Small intestine (tissue), 7 donors: ENCODE results near the gene USHBP1. TPM values are rescaled to one million over a fixed set of nuclear protein-coding genes. Genes with fewer than 3 reads are reported as not detected.
A peak's percentile ranks its signal among the peaks of the same experiment; 100 is the strongest.

ENCODE experiments used
- DNase-seq, 2 donors: peaks; one replicate each; pipeline versions ENCODE4 v3.0.0 to v3.0.0-alpha.2; 2013
- FAIRE-seq: peaks from 2 replicates; lab custom pipeline; 2012; peaks lifted over from hg19 to GRCh38; lab: Jason Lieb, UNC
- H3K27ac ChIP-seq, 3 donors: one replicate each; pipeline ENCODE4 v1.5.1; 2013; ENCODE audit warnings: low read length in 2 of 3, mild to moderate bottlenecking in 2 of 3, control low read depth in 1 of 3, inconsistent platforms in 1 of 3, low read depth in 1 of 3, moderate library complexity in 1 of 3
- H3K27me3 ChIP-seq, 3 donors: one replicate each; pipeline ENCODE4 v1.6.1; 2013; ENCODE audit warnings: low read length in 3 of 3, inconsistent platforms in 1 of 3; ENCODE audit not compliant: control insufficient read depth in 3 of 3, insufficient read depth in 3 of 3
- H3K36me3 ChIP-seq, 3 donors: one replicate each; pipeline ENCODE4 v1.6.1; 2013; ENCODE audit warnings: low read length in 3 of 3, inconsistent platforms in 1 of 3, low read depth in 1 of 3, mild to moderate bottlenecking in 1 of 3, moderate library complexity in 1 of 3; ENCODE audit not compliant: control insufficient read depth in 3 of 3, insufficient read depth in 2 of 3
- H3K4me1 ChIP-seq, 3 donors: one replicate each; pipeline ENCODE4 v1.6.1; 2013; ENCODE audit warnings: low read length in 2 of 3, inconsistent platforms in 1 of 3, low read depth in 1 of 3, mild to moderate bottlenecking in 1 of 3, moderate library complexity in 1 of 3; ENCODE audit not compliant: control insufficient read depth in 3 of 3, insufficient read depth in 2 of 3
- H3K4me3 ChIP-seq, 3 donors: one replicate each; pipeline ENCODE4 v1.5.1; 2013; ENCODE audit warnings: low read length in 3 of 3, control low read depth in 1 of 3, inconsistent platforms in 1 of 3, low read depth in 1 of 3, mild to moderate bottlenecking in 1 of 3, moderate library complexity in 1 of 3
- H3K9me3 ChIP-seq, 2 donors: one replicate each; pipeline ENCODE4 v1.6.1; 2013; ENCODE audit warnings: low read depth in 1 of 2, low read length in 1 of 2; ENCODE audit not compliant: control insufficient read depth in 2 of 2, insufficient read depth in 1 of 2
- WGBS, 3 donors: extraction: QIAGEN DNeasy Blood & Tissue Kit; methylation state at CpG; one replicate each; pipeline ENCODE4 v1.1.7; 2013; 5-methylcytosine and 5-hydroxymethylcytosine counted together
- polyA plus RNA-seq, 4 donors: library from polyadenylated mRNA; stranded (reverse) in 3 of 4; unstranded in 1 of 4; fragments of 200-250 nt in 3 of 4; fragments of 120-200 nt in 1 of 4; gene quantifications; one replicate each; pipeline versions ENCODE4 v1.2.1 to v1.2.3, GENCODE V29; 2013
- donor health status: healthy with polysubstance abuse.
- donor health status: control.
- donor health status: control.
- donor health status: Bipolar disorder and iron deficiency.
- donor health status: healthy.

The USHBP1 gene
- polyA plus RNA-seq, 4 donors = 1.4 to 4.7 (median 2.0) TPM; not detected in 1

- no peak overlapping the region for H3K4me3 ChIP-seq
- 68 to 88% (median 72%) methylated on average over 10 of the region's 10 CpGs for WGBS, 3 donors
- H3K27ac ChIP-seq = no peak overlapping the region
- peaks cover 0 to 22% (median 3%) of the 10 kb centered on the region in 3 donors for H3K4me1 ChIP-seq
- DNase-seq = no peak
- peaks cover 0 to 25% (median 3%) of the 10 kb centered on the region in 3 donors for H3K36me3 ChIP-seq
- no peaks in the 10 kb centered on the region for H3K9me3 ChIP-seq
- H3K27me3 ChIP-seq = no peaks in the 10 kb centered on the region
- FAIRE-seq = no peak
These were observed 39.5 kb downstream of the USHBP1 start for GRCh38 chr19:17225053-17225452.

DNA sequence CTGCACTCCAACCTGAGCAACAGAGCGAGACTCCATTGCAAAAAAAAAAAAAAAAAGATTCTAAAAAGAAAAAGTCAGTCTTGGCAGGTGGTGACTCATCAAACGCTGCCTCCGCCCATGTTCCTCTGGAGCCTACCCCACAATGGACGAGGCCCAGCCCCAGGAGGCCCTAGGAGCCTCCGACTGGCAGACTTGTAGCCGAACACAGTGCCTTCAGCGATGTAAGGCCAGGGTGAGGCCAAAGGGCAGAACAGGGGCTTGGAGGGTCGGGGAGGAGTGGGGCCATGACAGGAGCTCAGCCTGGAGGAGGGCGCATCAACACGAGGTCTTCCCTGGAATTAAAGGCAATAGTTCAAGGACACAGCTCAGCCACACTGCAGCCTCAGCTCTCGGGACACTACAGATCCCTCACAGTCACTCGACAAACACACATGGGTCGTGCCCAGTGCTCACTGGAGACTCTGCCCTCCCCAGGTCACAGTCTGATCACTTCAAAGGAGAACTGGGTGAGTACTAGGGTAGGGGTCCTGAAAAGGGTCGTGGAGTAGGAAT lies 44.3 kb downstream of the USHBP1 start:
- no peak for FAIRE-seq
- Histone ChIP-seq H3K9me3 (no peaks in the 10 kb centered on the region), H3K36me3 (peaks cover 0 to 33% (median 0%) of the 10 kb centered on the region in 3 donors), H3K4me1 (peaks cover 0 to 12% (median 0%) of the 10 kb centered on the region in 3 donors), H3K27ac (peak overlapping the region in 1 of 3 donors; percentile 7), H3K27me3 (no peaks in the 10 kb centered on the region), H3K4me3 (no peak overlapping the region)
- 12 to 40% (median 28%) methylated on average over 14 of the region's 14 CpGs for WGBS, 3 donors
- DNase-seq = peak; percentile 67 to 70

DNA sequence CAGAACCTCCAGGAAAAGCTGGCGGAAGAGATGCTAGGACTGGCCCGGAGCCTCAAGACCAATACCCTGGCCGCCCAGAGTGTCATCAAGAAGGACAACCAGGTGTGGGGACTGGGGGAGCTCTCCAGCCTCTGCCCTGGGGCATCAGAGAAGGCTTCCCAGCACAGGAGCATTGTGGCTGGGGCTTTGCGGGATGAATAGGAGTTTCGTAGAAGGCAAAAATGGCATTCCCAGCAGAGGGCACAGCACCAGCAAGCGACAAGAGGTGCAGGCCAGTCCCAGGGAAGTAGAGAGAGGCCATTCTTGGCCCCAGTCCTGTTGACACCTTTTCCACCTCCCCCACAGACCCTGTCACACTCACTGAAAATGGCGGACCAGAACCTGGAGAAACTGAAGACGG lies 45.3 kb downstream of the USHBP1 start:
- H3K9me3 ChIP-seq = no peaks in the 10 kb centered on the region
- 98 to 99% (median 99%) methylated on average over 8 of the region's 8 CpGs for WGBS, 3 donors
- no peak overlapping the region for H3K27ac ChIP-seq
- FAIRE-seq = no peak
- H3K27me3 ChIP-seq = no peaks in the 10 kb centered on the region
- peaks cover 0 to 33% (median 0%) of the 10 kb centered on the region in 3 donors for H3K36me3 ChIP-seq
- DNase-seq = no peak
- H3K4me1 ChIP-seq = peaks cover 0 to 17% (median 0%) of the 10 kb centered on the region in 3 donors
- no peak overlapping the region for H3K4me3 ChIP-seq

DNA sequence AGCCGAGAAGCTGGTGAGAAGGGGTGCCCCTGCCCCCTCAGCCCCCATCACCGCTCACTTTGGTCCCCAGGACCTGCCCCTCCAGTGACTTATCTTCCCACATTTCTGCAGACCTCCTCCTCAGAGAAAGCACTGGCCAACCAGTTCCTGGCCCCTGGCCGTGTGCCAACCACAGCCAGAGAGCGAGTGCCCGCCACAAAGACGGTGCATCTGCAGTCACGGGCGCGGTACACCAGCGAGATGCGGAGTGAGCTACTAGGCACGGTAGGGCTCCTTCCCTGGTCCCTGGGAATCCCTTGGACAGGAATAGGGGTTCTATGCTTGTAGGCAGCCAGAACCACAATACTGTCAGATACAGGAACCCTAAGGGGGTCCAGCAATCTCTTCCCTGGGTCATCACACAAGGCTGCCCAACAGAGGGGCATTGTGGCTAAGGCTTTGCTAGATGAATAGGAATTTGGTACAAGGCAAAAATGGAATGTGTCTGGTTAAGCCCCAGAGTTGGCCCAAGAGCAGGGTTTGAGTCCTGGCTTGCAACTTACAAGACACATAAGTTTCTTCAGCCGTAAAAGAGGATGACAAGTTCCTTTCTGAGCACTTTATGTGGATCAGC lies 48.4 kb downstream of the USHBP1 start:
- no peak overlapping the region for H3K27ac ChIP-seq
- no peaks in the 10 kb centered on the region for H3K27me3 ChIP-seq
- peaks cover 2 to 52% (median 11%) of the 10 kb centered on the region in 3 donors for H3K36me3 ChIP-seq
- no peak for DNase-seq
- H3K4me1 ChIP-seq = peaks cover 0 to 18% (median 0%) of the 10 kb centered on the region in 3 donors
- FAIRE-seq = no peak
- H3K9me3 ChIP-seq = no peaks in the 10 kb centered on the region
- 79 to 83% (median 79%) methylated on average over 13 of the region's 13 CpGs for WGBS, 3 donors
- H3K4me3 ChIP-seq = peak overlapping the region in 1 of 3 donors; percentile 90

GRCh38 chr19:17215127-17215971 lies 49.2 kb downstream of the USHBP1 start, which contains the start of gene USE1:
USE1 (plus strand) TSS chr19:17215357; CDS start chr19:17215406, 49 bp downstream.
- Histone ChIP-seq H3K4me1 (peaks cover 0 to 14% (median 0%) of the 10 kb centered on the region in 3 donors), H3K36me3 (peaks cover 4 to 58% (median 11%) of the 10 kb centered on the region in 3 donors)

DNA sequence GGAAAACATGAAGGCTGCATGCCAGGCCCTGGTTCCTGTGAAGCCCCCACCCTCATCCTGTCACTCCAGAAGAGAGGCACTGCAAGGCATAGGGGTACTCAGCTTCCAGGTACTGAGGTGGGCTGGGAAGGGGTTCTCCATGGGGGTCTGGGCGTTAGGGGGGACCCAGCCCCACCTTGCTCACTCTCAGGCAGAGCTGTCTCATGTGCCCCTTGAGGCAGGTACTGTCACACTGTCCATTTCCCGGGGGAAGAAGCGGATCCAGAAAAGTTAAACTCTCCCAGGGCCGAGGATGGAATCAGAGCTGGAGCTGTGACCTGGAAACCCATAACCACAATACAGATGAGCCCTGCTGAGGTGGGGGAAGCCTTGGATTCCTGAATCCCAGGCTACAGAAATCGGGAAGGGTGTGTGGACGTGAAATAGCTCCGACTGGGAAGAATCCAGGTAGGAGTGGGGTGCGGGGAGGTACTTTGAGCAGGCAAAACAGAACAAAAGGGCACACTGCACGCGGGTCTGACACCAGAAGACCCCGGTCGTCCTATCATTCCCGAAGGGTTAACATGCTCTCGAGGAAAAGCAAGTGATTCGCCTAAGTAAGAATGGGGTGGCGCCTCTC lies 49.9 kb downstream of the USHBP1 start:
- no peaks in the 10 kb centered on the region for H3K27me3 ChIP-seq
- H3K9me3 ChIP-seq = no peaks in the 10 kb centered on the region
- DNase-seq (no peak), FAIRE-seq (no peak)
- H3K36me3 ChIP-seq = peaks cover 4 to 63% (median 11%) of the 10 kb centered on the region in 3 donors
- peak overlapping the region in 2 of 3 donors; percentile 75 to 90 for H3K4me3 ChIP-seq
- peak overlapping the region; percentile 91 to 98 (median 95) for H3K27ac ChIP-seq
- WGBS, 3 donors = 27 to 30% (median 27%) methylated on average over 16 of the region's 16 CpGs
- peaks cover 0 to 11% (median 0%) of the 10 kb centered on the region in 3 donors for H3K4me1 ChIP-seq

More at GRCh38 chr19:17215127-17215971, 49.2 kb downstream of the USHBP1 start, which contains the start of gene USE1:
- WGBS, 3 donors = 3% methylated on average over 48 to 56 of the region's 56 CpGs
- DNase-seq (peak; percentile 94 to 98), FAIRE-seq (no peak)
- Histone ChIP-seq H3K27me3 (no peaks in the 10 kb centered on the region), H3K27ac (peak within 1 kb of the TSS; percentile 91 to 98 (median 95)), H3K9me3 (no peaks in the 10 kb centered on the region), H3K4me3 (peak within 1 kb of the TSS; percentile 56 to 90 (median 75))

GRCh38 chr19:17213334-17213733 lies 51.2 kb downstream of the USHBP1 start:
- H3K4me1 ChIP-seq = peaks cover 0 to 11% (median 0%) of the 10 kb centered on the region in 3 donors

More at GRCh38 chr19:17213334-17213733, 51.2 kb downstream of the USHBP1 start:
- no peaks in the 10 kb centered on the region for H3K27me3 ChIP-seq
- no peak overlapping the region for H3K4me3 ChIP-seq
- FAIRE-seq (no peak), DNase-seq (no peak)
- H3K9me3 ChIP-seq = no peaks in the 10 kb centered on the region
- peaks cover 8 to 68% (median 19%) of the 10 kb centered on the region in 3 donors for H3K36me3 ChIP-seq
- H3K27ac ChIP-seq = no peak overlapping the region
- WGBS, 3 donors = 86 to 95% (median 89%) methylated on average over 5 of the region's 5 CpGs
